Loucy (cell line): ENCODE measurements around the gene PDE9A.
A peak's percentile ranks its signal among the peaks of the same experiment; 100 is the strongest.

ENCODE experiments used
- H2AFZ ChIP-seq: fragments of 200-600 bp; sonication (generic); 2 replicates; pipeline ENCODE4 v1.6.0; 2016; ENCODE audit warnings: antibody characterized with exemption, mild to moderate bottlenecking, low read length, moderate library complexity
- H3F3A ChIP-seq: fragments of 200-600 bp; 2 replicates; pipeline ENCODE4 v1.6.0; 2016; ENCODE audit warnings: antibody characterized with exemption, low read depth, mild to moderate bottlenecking
- H3K27me3 ChIP-seq: fragments of 200-600 bp; sonication (generic); 2 replicates; pipeline ENCODE4 v1.6.1; 2014; ENCODE audit warnings: low read length, mild to moderate bottlenecking; ENCODE audit not compliant: insufficient read depth, poor library complexity, severe bottlenecking
- H3K36me3 ChIP-seq: fragments of 200-600 bp; sonication (generic); 2 replicates; pipeline ENCODE4 v1.6.1; 2016; ENCODE audit warnings: low read length; ENCODE audit not compliant: insufficient read depth
- H3K4me1 ChIP-seq: fragments of 200-600 bp; sonication (generic); 2 replicates; pipeline ENCODE4 v1.5.1; 2014; ENCODE audit warnings: low read length, mild to moderate bottlenecking; ENCODE audit not compliant: insufficient read depth, poor library complexity, severe bottlenecking
- H3K4me2 ChIP-seq: fragments of 200-600 bp; sonication (generic); 2 replicates; pipeline ENCODE4 v1.6.0; 2014; ENCODE audit warnings: antibody characterized with exemption, low read length, low read depth, mild to moderate bottlenecking; ENCODE audit not compliant: poor library complexity, severe bottlenecking
- H3K4me3 ChIP-seq: fragments of 200-600 bp; sonication (generic); 2 replicates; pipeline ENCODE4 v1.5.1; 2014; ENCODE audit warnings: low read length, mild to moderate bottlenecking, mixed read lengths; ENCODE audit not compliant: poor library complexity, severe bottlenecking
- H3K79me2 ChIP-seq: fragments of 200-600 bp; sonication (generic); 2 replicates; pipeline ENCODE4 v1.6.1; 2014; ENCODE audit warnings: low read length; ENCODE audit not compliant: insufficient read depth
- H3K9ac ChIP-seq: fragments of 200-600 bp; sonication (generic); 2 replicates; pipeline ENCODE4 v1.6.0; 2014; ENCODE audit warnings: mild to moderate bottlenecking, low read depth, low read length, moderate library complexity; ENCODE audit not compliant: poor library complexity, severe bottlenecking
- H3K9me2 ChIP-seq: fragments of 200-600 bp; sonication (generic); replicated peaks from 2 replicates; pipeline ENCODE4 v1.6.1; 2016; ENCODE audit warnings: low read depth, low read length, mixed read lengths
- H3K9me3 ChIP-seq: fragments of 200-600 bp; sonication (generic); 2 replicates; pipeline ENCODE4 v1.6.1; 2014; ENCODE audit warnings: mild to moderate bottlenecking, antibody characterized with exemption, low read length, low read depth; ENCODE audit not compliant: insufficient read depth
- H4K20me1 ChIP-seq: fragments of 200-600 bp; sonication (generic); 2 replicates; pipeline ENCODE4 v1.6.0; 2014; ENCODE audit warnings: antibody characterized with exemption, low read length, mild to moderate bottlenecking; ENCODE audit not compliant: insufficient read depth, poor library complexity, severe bottlenecking
- CTCF ChIP-seq: fragments of 200-600 bp; sonication (generic); conservative IDR thresholded peaks from 2 replicates; pipeline ENCODE4 v1.5.1; 2014; ENCODE audit warnings: mild to moderate bottlenecking, antibody characterized with exemption, low read length
- EZH2phosphoT487 ChIP-seq: fragments of 200-600 bp; IDR thresholded peaks from 2 replicates; pipeline ENCODE4 v1.6.1; 2018; ENCODE audit warnings: antibody characterized with exemption, mild to moderate bottlenecking, moderate library complexity, borderline replicate concordance

The PDE9A gene

GRCh38 chr21:42653231-42654061 is at the start of gene PDE9A:
Gene PDE9A (plus strand): TSS chr21:42653621. CDS start chr21:42653815, 194 bp downstream.
- H3K4me2 ChIP-seq = peak within 1 kb of the TSS; percentile 74
- no peaks in the 10 kb centered on the region for H3K9me2 ChIP-seq
- peaks cover 43% of the 10 kb centered on the region for H3K4me1 ChIP-seq
- H3K79me2 ChIP-seq = peaks cover 27% of the 10 kb centered on the region; the same call in 1 of the 2 replicates
- no peaks in the 10 kb centered on the region for H3F3A ChIP-seq
- H3K9ac ChIP-seq = peak within 1 kb of the TSS; percentile 67
- H3K36me3 ChIP-seq = no peaks in the 10 kb centered on the region
- peak within 1 kb of the TSS; percentile 89 for H3K4me3 ChIP-seq
- H4K20me1 ChIP-seq = peaks cover 28% of the 10 kb centered on the region
- no peak for TF ChIP-seq EZH2phosphoT487
- no peak for TF ChIP-seq CTCF
- H3K9me3 ChIP-seq = no peaks in the 10 kb centered on the region
- peak within 1 kb of the TSS; percentile 89 for H2AFZ ChIP-seq
- H3K27me3 ChIP-seq = no peaks in the 10 kb centered on the region

GRCh38 chr21:42607102-42607501 is 46.3 kb upstream of the PDE9A start:
- Histone ChIP-seq H3K36me3 (no peaks in the 10 kb centered on the region), H3F3A (no peaks in the 10 kb centered on the region), H4K20me1 (no peaks in the 10 kb centered on the region), H3K27me3 (no peaks in the 10 kb centered on the region), H3K9me3 (peaks cover 6% of the 10 kb centered on the region; the same call in 1 of the 2 replicates), H3K4me1 (no peaks in the 10 kb centered on the region), H3K9me2 (no peaks in the 10 kb centered on the region), H3K9ac (no peak overlapping the region), H3K4me3 (no peak overlapping the region), H3K79me2 (no peaks in the 10 kb centered on the region), H3K4me2 (no peak overlapping the region), H2AFZ (no peak overlapping the region)
- no peak for TF ChIP-seq EZH2phosphoT487
- TF ChIP-seq CTCF = no peak

DNA sequence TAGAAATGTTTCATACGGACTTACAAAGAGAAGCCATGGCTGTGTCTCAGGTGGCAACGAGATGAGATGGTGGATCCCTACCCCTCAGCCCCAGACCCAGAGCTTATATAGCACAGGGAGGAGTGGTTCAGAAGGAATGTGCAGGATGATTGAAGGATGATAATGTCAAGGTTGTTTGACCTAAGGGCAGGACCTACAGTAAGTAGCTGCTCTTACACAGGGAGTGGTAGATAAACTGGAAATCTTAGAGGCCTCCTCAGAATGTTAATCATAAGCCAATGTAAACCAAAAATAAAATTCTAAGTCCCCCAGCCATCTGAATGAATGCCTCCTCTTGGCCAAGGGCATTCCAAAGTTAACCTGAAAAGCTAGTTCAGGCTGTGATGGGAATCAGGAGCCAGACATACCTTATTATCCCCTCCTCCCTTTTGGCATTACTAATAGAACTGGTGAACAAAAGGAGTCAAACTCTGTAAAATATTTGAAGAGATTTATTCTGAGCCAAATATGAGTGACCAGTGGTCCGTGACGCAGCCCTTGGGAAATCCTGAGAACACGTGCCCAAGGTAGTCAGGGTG is 45.8 kb upstream of the PDE9A start:
- TF ChIP-seq EZH2phosphoT487 (no peak), CTCF (no peak)
- H3F3A ChIP-seq = no peaks in the 10 kb centered on the region
- no peaks in the 10 kb centered on the region for H3K9me2 ChIP-seq
- H3K9ac ChIP-seq = no peak overlapping the region
- H2AFZ ChIP-seq = no peak overlapping the region
- no peaks in the 10 kb centered on the region for H3K79me2 ChIP-seq
- H4K20me1 ChIP-seq = no peaks in the 10 kb centered on the region
- no peak overlapping the region for H3K4me3 ChIP-seq
- H3K4me2 ChIP-seq = no peak overlapping the region
- H3K9me3 ChIP-seq = peaks cover 9% of the 10 kb centered on the region; the same call in 1 of the 2 replicates
- H3K27me3 ChIP-seq = no peaks in the 10 kb centered on the region
- H3K36me3 ChIP-seq = no peaks in the 10 kb centered on the region
- H3K4me1 ChIP-seq = no peaks in the 10 kb centered on the region
